HL-60/S4 treated with retinoic acid at 250 ng/mL for 4 days and 3 days (cell line): ENCODE results near the gene WNT10A.
"Not testable (repeated sequence)": the region's sequence is repeated elsewhere in the genome, so short reads cannot be mapped to it uniquely, and the experiment has no call there.

Experiments used
- in situ Hi-C: fragments of 300-500 bp; cut with MboI; formaldehyde crosslinking; loops from 2 replicates; pipeline ENCODE4 v1.7.0; 2022; ENCODE audit warnings: low sequenced_read_pairs

WNT10A gene

GRCh38 chr2:218927876-218928275, 47.2 kb downstream of the WNT10A start:
- in situ Hi-C loops, result no loop called here

GRCh38 chr2:218930488-218930887, 49.8 kb downstream of the WNT10A start:
- in situ Hi-C loops, result not testable (repeated sequence)

- in situ Hi-C loops, result not testable (repeated sequence)
Measured at GRCh38 chr2:218931751-218932150, 51.1 kb downstream of the WNT10A start.
